AG04449 (cell line): Measurements from ENCODE around the gene TRPM8.

Experiments
- CTCF ChIA-PET: fragments of 350-600 bp; formaldehyde crosslinking; extraction: SDS; loops from one replicate; lab custom pipeline; 2021; ENCODE audit warnings: antibody characterized with exemption; lab: Yijun Ruan, JAX
- POLR2A ChIA-PET: fragments of 400-600, 350-600 bp; formaldehyde crosslinking; extraction: SDS; loops from one replicate; lab custom pipeline; 2020; ENCODE audit warnings: antibody characterized with exemption, inconsistent platforms; lab: Yijun Ruan, JAX
- DNase-seq: peaks from one replicate; pipeline ENCODE4 v3.0.0-alpha.2; 2010; ENCODE audit warnings: low read depth, low spot score
- H3K4me3 ChIP-seq: 2 replicates; pipeline ENCODE4 v1.5.1; 2011; ENCODE audit warnings: low read depth, mild to moderate bottlenecking, control low read depth, low read length
- CTCF ChIP-seq: IDR thresholded peaks from one replicate; pipeline ENCODE4 v1.5.1; 2011; ENCODE audit warnings: mild to moderate bottlenecking, moderate library complexity, low read length, control low read depth, inconsistent platforms; ENCODE audit not compliant: insufficient read depth; ENCODE audit errors: missing control alignments

Gene TRPM8

GRCh38 chr2:233980955-233981561 lies 63.9 kb downstream of the TRPM8 start:
- TF ChIP-seq CTCF: no peak
- H3K4me3 ChIP-seq: no peak overlapping the region
- no peak for DNase-seq
- POLR2A ChIA-PET: no interaction called here
- CTCF ChIA-PET: interaction anchor here (0.7 to 6.1 kb wide), 13 partner anchors 17 to 1136 kb away, joined by 3 to 58 read pairs (median 3); partner anchors contain the start of gene ARL4C

- POLR2A ChIA-PET: interaction anchor here (0.6 to 1.3 kb wide), 5 partner anchors 151 to 521 kb away, joined by 3 to 4 read pairs (median 3); no protein-coding TSS in a partner anchor
- no peak for TF ChIP-seq CTCF
Observed at GRCh38 chr2:233981574-233982420, 64.6 kb downstream of the TRPM8 start.

GRCh38 chr2:233982421-233983121 lies 65.4 kb downstream of the TRPM8 start:
- DNase-seq: peak; percentile 82
- POLR2A ChIA-PET: interaction anchor here (0.6 to 1.3 kb wide), 6 partner anchors 150 to 520 kb away, joined by 3 to 6 read pairs (median 4); no protein-coding TSS in a partner anchor
- H3K4me3 ChIP-seq: no peak overlapping the region
- CTCF ChIA-PET: interaction anchor here (0.9 to 6.1 kb wide), 10 partner anchors 16 to 1134 kb away, joined by 3 to 58 read pairs (median 6); partner anchors contain the start of gene ARL4C
- TF ChIP-seq CTCF: no peak

More at GRCh38 chr2:233981574-233982420, 64.6 kb downstream of the TRPM8 start:
- CTCF ChIA-PET: interaction anchor here (0.7 to 6.1 kb wide), 16 partner anchors 17 to 1135 kb away, joined by 3 to 58 read pairs (median 4); partner anchors contain the start of gene ARL4C
- no peak for DNase-seq
- H3K4me3 ChIP-seq: no peak overlapping the region

- CTCF ChIA-PET: interaction anchor here (2.7 to 6.1 kb wide), 3 partner anchors 514 to 1134 kb away, joined by 9 to 58 read pairs (median 9); partner anchors contain the start of gene ARL4C
- POLR2A ChIA-PET: interaction anchor here (1.1 kb wide), 1 partner anchor 275 kb away, joined by 6 read pairs; no protein-coding TSS in a partner anchor
- TF ChIP-seq CTCF: no peak
Observed at GRCh38 chr2:233983445-233983844, 66.3 kb downstream of the TRPM8 start.

GRCh38 chr2:233988581-233988980 lies 71.4 kb downstream of the TRPM8 start:
- ChIA-PET POLR2A (no interaction called here), CTCF (interaction anchor here (0.7 to 2.5 kb wide), 3 partner anchors 13 to 557 kb away, joined by 3 to 12 read pairs (median 4); no protein-coding TSS in a partner anchor)
- H3K4me3 ChIP-seq: no peak overlapping the region
- TF ChIP-seq CTCF: no peak
- DNase-seq: no peak

More at GRCh38 chr2:233983445-233983844, 66.3 kb downstream of the TRPM8 start:
- no peak overlapping the region for H3K4me3 ChIP-seq
- DNase-seq: no peak
